ENCODE data around the gene CBLN2. TPM values are rescaled to one million over a fixed set of nuclear protein-coding genes. Genes with fewer than 3 reads are reported as not detected.

The CBLN2 gene
- total RNA-seq, 1 donor from 2014 or later: 0.17 TPM

DNA sequence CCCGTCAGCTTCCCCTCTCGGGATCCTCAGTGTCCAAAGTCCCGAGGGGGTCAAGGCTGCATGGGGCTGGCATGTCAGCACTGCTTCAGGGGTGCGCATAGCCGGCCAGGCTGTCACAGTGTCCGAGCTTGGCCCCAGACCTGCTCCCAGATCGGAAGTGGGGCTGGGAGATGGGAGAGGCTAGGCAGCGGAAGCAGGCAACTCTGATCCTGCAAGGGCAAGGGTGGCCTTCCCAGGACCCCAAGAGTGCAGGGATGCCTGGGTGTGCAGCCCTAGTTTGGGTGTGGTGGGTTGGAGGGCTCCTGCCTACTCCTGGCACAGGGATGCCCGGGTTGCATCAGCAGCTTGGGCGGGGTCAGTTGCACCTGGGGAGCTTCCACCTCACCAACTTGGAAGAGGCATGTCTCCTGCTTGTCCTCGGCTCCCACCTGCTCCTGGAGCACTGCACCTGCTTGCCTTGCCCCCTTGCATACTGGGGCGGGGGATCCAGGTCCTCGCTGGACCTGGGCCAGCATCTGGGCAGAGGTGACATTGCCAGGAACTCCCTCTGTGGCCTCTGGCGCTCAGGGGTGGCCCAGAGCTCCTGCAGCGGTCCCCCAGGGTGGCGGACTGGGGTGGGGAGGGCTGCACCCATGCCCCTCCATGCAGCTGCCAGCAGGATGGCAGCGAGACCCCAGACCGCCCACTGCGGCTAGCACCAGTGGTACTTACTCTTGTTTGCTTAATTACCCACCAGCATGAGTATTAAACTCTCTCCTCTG is 41.3 kb downstream of the CBLN2 start:
- Mint-ChIP-seq H3K36me3 (ENCODE audit: unreplicated experiment) (no peaks in the 10 kb centered on the region), H3K27me3 (ENCODE audit: unreplicated experiment) (peaks cover 1% of the 10 kb centered on the region), H3K4me1 (ENCODE audit: low read depth, unreplicated experiment) (no peaks in the 10 kb centered on the region), H3K4me3 (ENCODE audit: unreplicated experiment) (no peak overlapping the region), H3K27ac (ENCODE audit: unreplicated experiment) (no peak overlapping the region), H3K9me3 (ENCODE audit: unreplicated experiment) (peaks cover 1% of the 10 kb centered on the region)
- DNase-seq: no peak
- TF ChIP-seq, protein P1, sequence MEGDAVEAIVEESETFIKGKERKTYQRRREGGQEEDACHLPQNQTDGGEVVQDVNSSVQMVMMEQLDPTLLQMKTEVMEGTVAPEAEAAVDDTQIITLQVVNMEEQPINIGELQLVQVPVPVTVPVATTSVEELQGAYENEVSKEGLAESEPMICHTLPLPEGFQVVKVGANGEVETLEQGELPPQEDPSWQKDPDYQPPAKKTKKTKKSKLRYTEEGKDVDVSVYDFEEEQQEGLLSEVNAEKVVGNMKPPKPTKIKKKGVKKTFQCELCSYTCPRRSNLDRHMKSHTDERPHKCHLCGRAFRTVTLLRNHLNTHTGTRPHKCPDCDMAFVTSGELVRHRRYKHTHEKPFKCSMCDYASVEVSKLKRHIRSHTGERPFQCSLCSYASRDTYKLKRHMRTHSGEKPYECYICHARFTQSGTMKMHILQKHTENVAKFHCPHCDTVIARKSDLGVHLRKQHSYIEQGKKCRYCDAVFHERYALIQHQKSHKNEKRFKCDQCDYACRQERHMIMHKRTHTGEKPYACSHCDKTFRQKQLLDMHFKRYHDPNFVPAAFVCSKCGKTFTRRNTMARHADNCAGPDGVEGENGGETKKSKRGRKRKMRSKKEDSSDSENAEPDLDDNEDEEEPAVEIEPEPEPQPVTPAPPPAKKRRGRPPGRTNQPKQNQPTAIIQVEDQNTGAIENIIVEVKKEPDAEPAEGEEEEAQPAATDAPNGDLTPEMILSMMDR (IDR thresholded peaks at IDR 0.05; ENCODE audit: partially characterized antibody, unreplicated experiment): no peak

DNA sequence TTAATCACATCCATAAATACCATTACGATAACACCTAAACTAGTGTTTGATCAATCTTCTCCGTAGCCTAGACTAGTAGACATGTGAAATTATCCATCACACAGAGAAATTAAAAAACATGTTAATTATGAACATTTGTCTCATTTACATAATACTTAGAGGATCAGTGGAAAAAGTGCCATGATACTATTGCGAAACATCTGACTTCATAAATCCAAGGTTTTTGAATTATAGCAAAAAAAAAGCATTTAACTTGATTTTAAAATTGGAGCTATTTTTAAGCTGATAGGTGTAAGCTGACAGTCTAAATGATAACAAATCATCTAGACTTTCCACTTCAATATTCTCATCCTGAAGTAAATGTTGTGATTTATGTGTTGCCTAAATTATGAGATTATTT is 51.6 kb downstream of the CBLN2 start:
- H3K4me3 Mint-ChIP-seq (ENCODE audit: unreplicated experiment): no peak overlapping the region
- no peaks in the 10 kb centered on the region for H3K27me3 Mint-ChIP-seq (ENCODE audit: unreplicated experiment)
- H3K27ac Mint-ChIP-seq (ENCODE audit: unreplicated experiment): no peak overlapping the region
- H3K9me3 Mint-ChIP-seq (ENCODE audit: unreplicated experiment): no peaks in the 10 kb centered on the region
- TF ChIP-seq, protein P1 (IDR thresholded peaks at IDR 0.05; ENCODE audit: partially characterized antibody, unreplicated experiment): no peak
- H3K36me3 Mint-ChIP-seq (ENCODE audit: unreplicated experiment): no peaks in the 10 kb centered on the region
- H3K4me1 Mint-ChIP-seq (ENCODE audit: low read depth, unreplicated experiment): no peaks in the 10 kb centered on the region
- DNase-seq: no peak

All from glutamatergic neuron (in vitro differentiated cells).